Stimulated activated CD8-positive, alpha-beta memory T cell treated with anti-CD3 and anti-CD28 coated beads, Interleukin-12 subunit alpha, Interleukin-12 subunit beta, amount 100 ng/mL, for 1 hour (primary cell): ENCODE data around the gene PPP1R12B.
"Not testable (repeated sequence)": the region's sequence is repeated elsewhere in the genome, so short reads cannot be mapped to it uniquely, and the experiment has no call there.

Experiments
- DNase-seq: peaks from one replicate; pipeline ENCODE4 v3.0.0-alpha.2; 2020; ENCODE audit warnings: low read depth

The PPP1R12B gene

GRCh38 chr1:202401771-202402170, 53.3 kb downstream of the PPP1R12B start:
- not testable (repeated sequence) for DNase-seq

DNA sequence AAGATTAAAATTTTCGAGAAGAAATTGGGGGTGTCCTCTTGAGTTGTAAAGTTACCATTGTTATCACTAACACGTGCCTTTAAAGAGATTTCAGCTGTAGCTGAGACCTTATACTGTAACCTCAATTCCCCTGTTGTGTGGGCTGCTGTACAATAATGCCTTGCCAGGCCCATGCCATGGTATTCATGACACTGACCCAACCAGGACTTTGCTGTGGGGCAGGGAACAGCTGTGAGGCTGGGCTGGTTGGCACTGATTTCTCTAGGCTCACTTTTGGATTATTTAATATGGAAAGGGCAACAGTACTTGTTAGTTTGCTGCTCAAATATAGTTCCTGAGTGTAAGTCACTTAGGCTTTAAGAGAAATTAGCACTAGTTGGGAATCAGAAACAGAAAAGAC, 54.9 kb downstream of the PPP1R12B start:
- DNase-seq, result not testable (repeated sequence)

- no peak for DNase-seq
These were observed 57.4 kb downstream of the PPP1R12B start for GRCh38 chr1:202405928-202406327.

DNA sequence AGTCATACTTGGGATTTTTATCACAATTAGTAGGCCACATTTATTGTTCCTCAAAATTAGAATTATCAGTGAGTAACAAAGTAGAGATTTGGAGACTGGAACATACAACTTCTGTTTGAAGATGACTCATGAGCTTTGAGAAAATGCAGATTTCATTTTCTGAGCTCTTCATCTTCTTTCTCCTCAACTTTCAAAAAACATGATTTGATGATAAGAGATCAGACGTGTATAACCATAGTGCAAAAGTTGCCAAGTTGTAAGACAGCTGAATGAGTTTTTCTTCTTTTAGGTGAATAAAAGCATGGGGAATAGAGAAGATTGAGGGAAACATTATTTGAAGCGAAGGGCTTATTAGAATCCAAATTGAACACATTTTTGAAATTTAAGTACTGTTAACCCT, 58.4 kb downstream of the PPP1R12B start:
- not testable (repeated sequence) for DNase-seq

DNA sequence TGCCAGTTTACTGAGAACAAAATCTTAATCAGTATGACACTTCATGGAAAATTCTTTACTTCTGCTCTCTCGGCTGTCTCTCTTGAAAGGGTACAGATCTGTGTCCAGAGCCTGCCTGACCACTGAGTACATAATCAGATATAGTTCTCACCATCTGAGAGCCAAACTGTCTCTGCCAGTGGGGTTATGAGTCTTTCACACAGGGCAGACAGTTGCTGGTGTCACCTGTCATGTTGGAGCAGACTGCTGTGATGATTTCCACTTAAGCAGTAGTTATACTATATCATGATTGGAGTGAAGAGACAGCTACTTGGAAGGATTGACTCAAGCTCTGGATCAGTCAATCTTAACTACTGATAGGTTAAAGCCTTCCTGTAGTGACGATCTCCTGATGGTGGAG, 58.9 kb downstream of the PPP1R12B start:
- DNase-seq, result not testable (repeated sequence)

- DNase-seq, result not testable (repeated sequence)
These were observed 61.8 kb downstream of the PPP1R12B start for GRCh38 chr1:202410251-202410650.

DNA sequence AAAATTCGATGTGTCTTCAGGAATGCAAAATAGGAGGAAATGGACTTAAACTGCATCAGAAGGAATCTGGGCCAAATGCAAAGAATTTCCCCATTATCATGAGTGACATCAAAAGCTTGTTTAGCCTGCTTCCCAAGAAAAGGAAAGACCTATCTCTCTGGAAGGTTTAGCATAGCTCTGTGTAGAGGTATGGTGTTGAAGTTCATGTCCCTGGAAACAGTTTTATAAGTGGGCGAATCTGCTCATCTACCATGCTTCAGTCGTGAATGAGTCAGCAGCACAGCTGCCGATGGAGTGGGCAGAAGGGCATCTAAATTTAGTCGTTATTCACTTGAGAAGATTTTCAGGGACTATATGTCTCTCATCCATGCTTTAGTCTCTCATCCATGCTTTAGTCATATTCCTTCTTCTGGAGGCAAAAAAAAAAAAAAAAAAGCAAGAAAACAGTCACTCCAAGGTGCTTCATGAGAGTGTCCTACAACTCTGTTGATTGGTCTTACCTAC, 62.4 kb downstream of the PPP1R12B start:
- DNase-seq, result not testable (repeated sequence)

- no peak for DNase-seq
These were observed 62.9 kb downstream of the PPP1R12B start for GRCh38 chr1:202411422-202411821.

GRCh38 chr1:202412421-202412820, 63.9 kb downstream of the PPP1R12B start:
- not testable (repeated sequence) for DNase-seq

- DNase-seq, result no peak
These were observed 68.1 kb downstream of the PPP1R12B start for GRCh38 chr1:202416641-202417040.

- DNase-seq, result not testable (repeated sequence)
These were observed 68.6 kb downstream of the PPP1R12B start for GRCh38 chr1:202417141-202417540.

DNA sequence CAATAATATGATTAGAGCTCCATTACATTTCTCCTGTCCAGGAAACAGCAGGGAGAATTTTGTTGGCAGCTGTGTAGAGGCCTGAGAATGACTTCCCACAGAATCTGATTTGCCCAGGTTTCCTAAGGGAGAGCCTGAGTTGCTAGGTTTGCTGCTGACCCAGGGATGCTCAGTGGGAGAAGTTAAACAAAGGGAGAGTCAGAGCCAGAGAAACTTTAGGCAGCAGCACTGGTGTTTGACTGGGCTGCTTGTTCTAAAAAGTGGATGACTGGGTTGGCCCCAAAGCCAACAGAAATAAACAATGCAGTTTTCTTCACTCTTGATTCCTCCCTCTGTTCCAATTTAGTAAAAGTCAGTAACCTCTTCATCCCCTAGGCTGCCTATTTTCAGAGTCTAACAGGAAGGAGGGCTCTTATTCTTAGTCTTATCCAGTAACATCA, 69.3 kb downstream of the PPP1R12B start:
- not testable (repeated sequence) for DNase-seq

GRCh38 chr1:202419731-202420130, 71.2 kb downstream of the PPP1R12B start:
- not testable (repeated sequence) for DNase-seq

DNA sequence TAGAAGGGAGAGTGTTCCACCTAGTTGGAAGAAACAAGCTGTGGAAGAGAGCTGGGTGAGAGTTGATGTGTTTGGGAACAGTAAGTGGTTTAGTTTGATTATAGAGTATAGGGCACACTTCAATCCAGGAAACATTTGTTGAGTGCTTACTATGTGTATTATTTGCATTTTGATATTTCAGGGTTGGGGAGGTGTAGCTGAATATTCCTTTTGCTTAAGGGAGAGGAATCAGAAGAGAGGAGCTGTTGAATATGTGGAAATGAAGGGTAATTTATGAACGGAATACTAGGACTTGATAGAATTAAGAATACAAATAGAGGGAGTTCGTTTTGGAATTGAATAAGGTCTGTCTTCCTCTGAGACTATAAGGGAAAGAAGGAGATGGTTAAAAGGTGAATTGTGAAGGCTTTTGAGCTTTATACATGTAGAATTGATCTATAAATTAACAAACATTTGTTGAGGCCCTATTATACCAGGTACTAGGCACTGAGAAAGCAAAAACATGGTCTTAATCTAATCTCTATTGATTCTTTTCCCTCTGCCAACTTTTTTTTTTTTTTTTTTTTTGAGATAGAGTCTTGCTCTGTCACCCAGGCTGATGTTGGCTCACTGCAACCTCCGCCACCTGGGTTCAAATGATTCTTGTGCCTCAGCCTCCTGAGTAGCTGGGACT, 72.1 kb downstream of the PPP1R12B start:
- DNase-seq, result not testable (repeated sequence)

DNA sequence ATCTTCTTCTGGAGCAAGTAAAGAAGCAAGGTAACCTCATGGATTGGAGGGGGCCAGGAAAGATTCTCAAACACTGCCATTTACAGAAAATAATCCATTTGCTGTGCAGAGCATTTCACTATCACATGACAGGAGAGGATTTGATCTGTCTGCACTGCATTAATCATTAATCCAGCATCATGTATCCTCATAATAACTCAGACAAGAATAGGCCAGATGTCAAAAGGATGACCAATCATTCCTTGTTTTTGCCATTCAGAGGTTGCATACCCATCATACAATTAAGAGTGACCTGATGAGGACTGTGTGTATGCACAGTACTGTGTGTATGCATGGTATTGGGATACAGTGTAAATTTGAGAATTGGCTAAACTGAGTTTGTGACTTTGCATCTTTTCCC, 74.2 kb downstream of the PPP1R12B start:
- not testable (repeated sequence) for DNase-seq

DNA sequence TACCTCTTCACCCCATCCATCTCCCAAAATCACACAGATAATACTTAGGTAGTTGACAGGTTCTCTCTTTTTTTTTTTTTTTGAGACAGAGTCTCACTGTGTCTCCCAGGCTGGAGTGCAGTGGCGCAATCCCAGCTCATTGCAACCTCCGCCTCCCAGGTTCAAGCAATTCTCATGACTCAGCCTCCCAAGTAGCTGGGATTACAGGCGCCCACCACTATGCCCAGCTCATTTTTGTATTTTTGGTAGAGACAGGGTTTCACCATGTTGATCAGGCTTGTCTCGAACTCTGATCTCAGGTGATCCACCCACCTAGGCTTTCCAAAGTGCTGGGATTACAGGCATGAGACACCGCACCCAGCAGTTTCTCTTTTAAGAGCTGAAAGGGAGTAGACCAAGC, 75.8 kb downstream of the PPP1R12B start:
- DNase-seq, result not testable (repeated sequence)

DNA sequence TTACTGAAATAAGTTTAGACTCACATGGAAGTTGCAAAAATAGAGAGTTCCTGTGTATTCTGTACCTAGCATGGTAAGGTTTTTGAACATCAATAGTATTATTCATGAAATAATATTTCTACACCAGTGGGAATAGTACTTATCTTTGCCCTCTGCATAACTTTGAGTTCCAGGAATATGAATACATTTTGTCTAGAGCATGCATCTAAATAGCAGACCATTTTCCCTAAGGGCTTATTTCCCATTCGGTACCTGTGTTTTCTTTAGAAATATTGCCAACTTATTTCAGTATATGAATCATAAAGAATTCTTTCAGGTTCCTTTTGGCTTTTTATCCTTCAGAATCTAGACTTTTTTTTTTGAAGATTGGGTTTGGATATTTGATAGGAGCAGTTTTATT, 81.6 kb downstream of the PPP1R12B start:
- DNase-seq, result not testable (repeated sequence)

DNA sequence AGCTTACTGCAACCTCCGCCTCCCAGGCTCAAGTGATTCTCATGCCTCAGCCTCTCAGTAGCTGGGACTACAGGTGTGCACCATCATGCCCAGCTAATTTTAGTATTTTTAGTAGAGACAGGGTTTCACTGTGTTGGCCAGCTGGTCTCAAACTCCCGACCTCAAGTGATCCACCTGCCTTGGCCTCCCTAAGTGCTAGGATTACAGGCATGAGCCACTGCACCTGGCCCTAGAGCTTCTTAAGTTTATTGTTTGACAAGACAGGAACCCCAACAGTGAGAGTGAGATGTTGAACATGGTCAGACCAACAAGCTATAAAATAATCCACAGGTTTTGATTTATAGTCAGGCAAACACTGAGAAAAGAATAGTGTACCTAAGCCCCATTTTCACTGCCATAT, 83.8 kb downstream of the PPP1R12B start:
- DNase-seq, result not testable (repeated sequence)

- no peak for DNase-seq
These were observed 84.9 kb downstream of the PPP1R12B start for GRCh38 chr1:202433155-202434043.

GRCh38 chr1:202434059-202434458, 85.6 kb downstream of the PPP1R12B start:
- no peak for DNase-seq

DNA sequence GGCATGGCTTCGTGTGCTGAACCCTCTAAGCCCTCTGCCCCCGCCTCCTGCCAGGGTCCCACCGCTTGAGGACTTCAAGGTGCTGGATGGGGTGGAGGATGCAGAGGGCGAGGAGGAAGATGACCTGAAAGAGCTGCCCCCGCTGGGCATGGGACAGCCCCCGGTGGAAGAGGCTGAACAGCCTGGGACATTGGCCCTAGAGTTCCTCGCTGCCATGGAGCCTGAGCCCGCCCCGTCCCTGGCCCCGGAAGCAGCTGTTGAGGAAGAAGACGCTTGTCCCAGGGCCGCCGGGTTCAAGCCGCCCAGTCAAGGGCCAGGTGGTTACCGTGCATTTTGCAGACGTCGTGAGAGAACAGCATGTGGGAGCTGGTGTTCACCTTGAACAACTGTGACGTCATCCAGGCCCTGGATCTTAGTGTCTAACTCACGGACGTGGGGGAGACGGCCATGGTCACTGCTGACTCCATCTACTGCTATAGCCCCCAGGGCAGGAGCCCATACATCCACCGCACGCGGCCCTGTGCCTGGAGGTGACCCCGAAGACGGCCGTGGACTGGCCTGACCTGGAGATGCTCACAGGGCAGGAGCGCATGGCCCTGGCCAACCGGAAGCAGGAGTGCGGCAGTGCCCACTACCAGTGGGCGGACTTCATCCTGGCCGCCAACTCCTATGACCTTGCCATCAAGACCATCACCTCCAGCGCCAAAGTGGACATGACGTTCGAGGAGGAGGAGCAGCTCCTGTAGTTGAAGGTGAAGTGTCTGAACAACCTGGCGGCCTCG, 90.1 kb downstream of the PPP1R12B start:
- DNase-seq, result no peak

- DNase-seq, result no peak
These were observed 90.8 kb downstream of the PPP1R12B start for GRCh38 chr1:202439308-202439707.
